H1 (cell line): ENCODE results near the gene ZNF711. TPM values are rescaled to one million over a fixed set of nuclear protein-coding genes. Genes with fewer than 3 reads are reported as not detected.

ENCODE experiments used
- CTCF ChIA-PET: fragments of 300-600 bp; sonication (Branson Sonifier 250); formaldehyde crosslinking; loops from one replicate; lab custom pipeline; 2021; ENCODE audit not compliant: partially characterized antibody; lab: Charles Lee
- POLR2A ChIA-PET: fragments of 300-600 bp; sonication (Branson Sonifier 250); formaldehyde crosslinking; loops from one replicate; lab custom pipeline; 2021; ENCODE audit warnings: inconsistent platforms; ENCODE audit not compliant: partially characterized antibody; lab: Charles Lee
- DNase-seq, 2 experiments: peaks; one replicate each; pipeline versions ENCODE4 v3.0.0 to v3.0.0-alpha.2; 2010 to 2022; ENCODE audit warnings: low spot score in 2 of 2, low read depth in 1 of 2, mixed read lengths in 1 of 2
- FAIRE-seq: peaks from 2 replicates; lab custom pipeline; 2011; peaks lifted over from hg19 to GRCh38; lab: Jason Lieb, UNC
- H2AFZ ChIP-seq: 2 replicates; pipeline ENCODE4 v1.8.1; 2012; ENCODE audit warnings: low read length, inconsistent platforms
- H2AK5ac ChIP-seq: 2 replicates; pipeline ENCODE4 v1.6.1; 2013; ENCODE audit warnings: low read depth, low read length
- H2BK120ac ChIP-seq: replicated peaks from 2 replicates; pipeline ENCODE3; 2013; ENCODE audit warnings: low read depth, low read length, inconsistent platforms
- H2BK12ac ChIP-seq: 2 replicates; pipeline ENCODE4 v1.6.1; 2013; ENCODE audit warnings: low read depth, low read length
- H2BK15ac ChIP-seq: 2 replicates; pipeline ENCODE4 v1.6.1; 2013; ENCODE audit warnings: low read length
- H2BK20ac ChIP-seq: 2 replicates; pipeline ENCODE4 v1.6.1; 2013; ENCODE audit warnings: low read length
- H2BK5ac ChIP-seq: 2 replicates; pipeline ENCODE4 v1.6.1; 2013; ENCODE audit warnings: low read depth, low read length
- H3K14ac ChIP-seq: 2 replicates; pipeline ENCODE4 v1.6.1; 2013; ENCODE audit warnings: inconsistent platforms; ENCODE audit not compliant: insufficient read length
- H3K18ac ChIP-seq: 2 replicates; pipeline ENCODE4 v1.6.1; 2013; ENCODE audit warnings: low read length; ENCODE audit errors: extremely low read depth
- H3K23ac ChIP-seq: 2 replicates; pipeline ENCODE4 v1.6.1; 2013; ENCODE audit warnings: inconsistent platforms; ENCODE audit not compliant: insufficient read length
- H3K23me2 ChIP-seq: 2 replicates; pipeline ENCODE4 v1.6.1; 2013; ENCODE audit warnings: low read depth, low read length
- H3K27ac ChIP-seq: 2 replicates; pipeline ENCODE4 v1.6.1; 2011; ENCODE audit warnings: low read depth, low read length, inconsistent platforms
- H3K27me3 ChIP-seq, 4 experiments: replicated peaks in 1 of 4; 1 replicate in 1 of 4; 2 replicates in 3 of 4; pipeline versions ENCODE4 v1.6.1 to v1.8.1; 2011 to 2013; ENCODE audit warnings: low read length in 3 of 4, mild to moderate bottlenecking in 3 of 4, inconsistent platforms in 2 of 4, mixed read lengths in 2 of 4, moderate library complexity in 1 of 4; ENCODE audit not compliant: control insufficient read depth in 3 of 4, insufficient read depth in 3 of 4; ENCODE audit errors: extremely low read depth in 1 of 4
- H3K36me3 ChIP-seq, 4 experiments: 2 replicates each; pipeline versions ENCODE4 v1.6.1 to v1.8.1; 2011 to 2013; ENCODE audit warnings: mild to moderate bottlenecking in 4 of 4, low read length in 3 of 4, moderate library complexity in 2 of 4, control low read depth in 1 of 4, inconsistent platforms in 1 of 4; ENCODE audit not compliant: insufficient read depth in 4 of 4, control insufficient read depth in 2 of 4
- H3K4ac ChIP-seq: replicated peaks from 2 replicates; pipeline ENCODE3; 2013; ENCODE audit warnings: low read length, low read depth, mixed read lengths, inconsistent platforms; ENCODE audit not compliant: insufficient read length
- H3K4me1 ChIP-seq, 4 experiments: replicated peaks in 1 of 4; 1 replicate in 1 of 4; 2 replicates in 3 of 4; pipeline versions ENCODE4 v1.6.1 to v1.8.1; 2011 to 2013; ENCODE audit warnings: low read length in 3 of 4, inconsistent platforms in 2 of 4, mixed read lengths in 1 of 4; ENCODE audit not compliant: insufficient read depth in 4 of 4, control insufficient read depth in 3 of 4
- H3K4me2 ChIP-seq, 2 experiments: 2 replicates each; pipeline versions ENCODE4 v1.6.1 to v1.8.1; 2011 to 2013; ENCODE audit warnings: low read depth in 2 of 2, low read length in 2 of 2, control low read depth in 1 of 2, inconsistent platforms in 1 of 2, mild to moderate bottlenecking in 1 of 2; ENCODE audit not compliant: insufficient read depth in 1 of 2
- H3K4me3 ChIP-seq, 4 experiments: fragments of 200-600, 300-600 bp in 1 of 4; sonication (generic), shearing (Covaris generic), sonication (Bioruptor Twin) in 1 of 4; 2 replicates each; pipeline versions ENCODE4 v1.5.1 to v1.8.1; 2011 to 2016; ENCODE audit warnings: low read length in 4 of 4, low read depth in 3 of 4, control low read depth in 2 of 4, inconsistent platforms in 2 of 4, mild to moderate bottlenecking in 2 of 4, mixed read lengths in 1 of 4, moderate library complexity in 1 of 4; ENCODE audit not compliant: insufficient read depth in 2 of 4; ENCODE audit errors: extremely low read depth in 1 of 4
- H3K56ac ChIP-seq: replicated peaks from 2 replicates; pipeline ENCODE3; 2013; ENCODE audit warnings: low read depth, mild to moderate bottlenecking, mixed read lengths, low read length, inconsistent platforms; ENCODE audit not compliant: insufficient read length
- H3K79me1 ChIP-seq: 2 replicates; pipeline ENCODE4 v1.6.1; 2013; ENCODE audit warnings: low read depth, low read length, control low read depth
- H3K79me2 ChIP-seq, 2 experiments: 2 replicates each; pipeline versions ENCODE4 v1.6.1 to v1.8.1; 2012 to 2013; ENCODE audit warnings: low read length in 2 of 2, mild to moderate bottlenecking in 2 of 2, inconsistent platforms in 1 of 2; ENCODE audit not compliant: insufficient read depth in 2 of 2, control insufficient read depth in 1 of 2
- H3K9ac ChIP-seq, 4 experiments: replicated peaks in 1 of 4; 1 replicate in 1 of 4; 2 replicates in 3 of 4; pipeline versions ENCODE4 v1.6.1 to v1.8.1; 2011 to 2013; ENCODE audit warnings: low read depth in 3 of 4, low read length in 3 of 4, control low read depth in 2 of 4, mild to moderate bottlenecking in 2 of 4, moderate library complexity in 2 of 4, inconsistent platforms in 1 of 4; ENCODE audit errors: extremely low read depth in 1 of 4
- H3K9me3 ChIP-seq, 2 experiments: 2 replicates each; pipeline versions ENCODE4 v1.6.1 to v1.8.1; 2012 to 2013; ENCODE audit warnings: mild to moderate bottlenecking in 2 of 2, moderate library complexity in 2 of 2, control low read depth in 1 of 2, inconsistent platforms in 1 of 2, low read depth in 1 of 2, low read length in 1 of 2, mixed read lengths in 1 of 2; ENCODE audit not compliant: insufficient read depth in 2 of 2
- H4K20me1 ChIP-seq, 2 experiments: replicated peaks in 1 of 2; 2 replicates each; pipeline versions ENCODE3 to v1.8.1; 2011 to 2013; ENCODE audit warnings: inconsistent platforms in 2 of 2, low read length in 2 of 2, mild to moderate bottlenecking in 1 of 2; ENCODE audit not compliant: insufficient read depth in 2 of 2, control insufficient read depth in 1 of 2
- H4K5ac ChIP-seq: 2 replicates; pipeline ENCODE4 v1.6.1; 2013; ENCODE audit warnings: low read length, low read depth, mixed read lengths, inconsistent platforms; ENCODE audit not compliant: insufficient read length
- H4K8ac ChIP-seq: 2 replicates; pipeline ENCODE4 v1.8.0; 2013; ENCODE audit warnings: mild to moderate bottlenecking, moderate library complexity, low read length, inconsistent platforms; ENCODE audit not compliant: insufficient read depth; ENCODE audit errors: extremely low read depth
- H4K91ac ChIP-seq: replicated peaks from 2 replicates; pipeline ENCODE3; 2013; ENCODE audit warnings: low read length, mixed read lengths, inconsistent platforms; ENCODE audit not compliant: insufficient read length
- CEBPB ChIP-seq: IDR thresholded peaks from 2 replicates; pipeline ENCODE4 v1.6.1; 2012; ENCODE audit warnings: low read depth, low read length
- E2F6 ChIP-seq: IDR thresholded peaks from 2 replicates; pipeline ENCODE4 v1.6.1; 2012; ENCODE audit warnings: inconsistent platforms
- WGBS, 2 experiments: shearing (Covaris generic) in 1 of 2; methylation state at CpG; one replicate each; pipeline versions ENCODE4 v1.1.6 to v1.1.7; 2013 to 2015; ENCODE audit warnings: low lambda C conversion rate in 2 of 2, mixed read lengths in 2 of 2, inconsistent platforms in 1 of 2, low coverage in 1 of 2, missing lambda C conversion rate in 1 of 2; ENCODE audit not compliant: insufficient replicate concordance in 2 of 2, insufficient coverage in 1 of 2, insufficient read length in 1 of 2; ENCODE audit errors: extremely low coverage in 1 of 2, missing lambda C conversion rate in 1 of 2; 5-methylcytosine and 5-hydroxymethylcytosine counted together
- polyA plus RNA-seq, 7 experiments: library from polyadenylated mRNA; depleted of rRNA in 3 of 7; stranded (reverse) in 5 of 7; unstranded in 2 of 7; fragments of >200 nt in 5 of 7; fragments of 200-250 nt in 2 of 7; gene quantifications; 1 replicate in 5 of 7; 2 replicates in 1 of 7; 4 replicates in 1 of 7; pipeline versions ENCODE4 v1.2.1 to v1.2.3, GENCODE V29; 2011 to 2013; ENCODE audit warnings: missing spikeins in 2 of 7, mixed read lengths in 2 of 7
- total RNA-seq: library from RNA; stranded (reverse); fragmentation: NEBNext Ultra II Directional; extraction: Animal tissue kit (Norgen Biotek cat#: 25700); gene quantifications from 2 replicates; pipeline ENCODE4 v1.2.1, GENCODE V29; 2021

Gene ZNF711
- total and polyA plus RNA-seq, 2 of the 8 experiments (the other 6 are each of a cell fraction or from before 2014, with no cell fraction given), result 8.5 to 15.5 TPM

GRCh38 chrX:85243155-85243554, 636 bp upstream of the ZNF711 start:
- Histone ChIP-seq H3K23ac (no peak overlapping the region), H3K4me2 (peak overlapping the region; percentile 67 to 73), H3K23me2 (peaks cover 3% of the 10 kb centered on the region; the same call in 1 of the 2 replicates), H3K4ac (no peak overlapping the region), H3K4me3 (peak overlapping the region; percentile 2 to 100 (median 68); a peak in 7 of 8 replicates), H2BK20ac (no peak overlapping the region), H3K79me1 (no peaks in the 10 kb centered on the region), H2AK5ac (no peak overlapping the region), H3K4me1 (peaks cover 0 to 3% (median 0%) of the 10 kb centered on the region in 4 experiments; a peak in 1 of 7 replicates), H3K27me3 (no peaks in the 10 kb centered on the region), H3K79me2 (peaks cover 4 to 38% of the 10 kb centered on the region in 2 experiments; a peak in 3 of 4 replicates), H4K5ac (no peak overlapping the region), H4K20me1 (no peaks in the 10 kb centered on the region), H3K36me3 (no peaks in the 10 kb centered on the region; a peak in 1 of 8 replicates), H3K14ac (no peak overlapping the region), H2BK15ac (no peak overlapping the region), H4K91ac (no peak overlapping the region), H3K18ac (no peak overlapping the region), H2BK12ac (no peak overlapping the region), H4K8ac (no peak overlapping the region), H2BK120ac (no peak overlapping the region), H2AFZ (peak overlapping the region; percentile 92), H3K56ac (no peak overlapping the region), H3K9me3 (no peaks in the 10 kb centered on the region), H2BK5ac (no peak overlapping the region), H3K9ac (peak overlapping the region in 1 of 4 experiments; percentile 72; a peak in 1 of 7 replicates), H3K27ac (no peak overlapping the region; the same call in 1 of the 2 replicates)
- TF ChIP-seq CEBPB (peak; percentile 44; the same call in 1 of the 2 replicates), E2F6 (no peak)
- POLR2A ChIA-PET, result interaction anchor here (1.2 kb wide), 1 partner anchor 12 kb away, joined by 7 read pairs; no protein-coding TSS in a partner anchor
- 47 to 100% methylated on average over 1 to 2 of the region's 2 CpGs for WGBS, 2 experiments
- no peak for FAIRE-seq
- CTCF ChIA-PET, result no interaction called here
- no peak for DNase-seq
